22Rv1 (cell line): Measurements from ENCODE around the gene ELP1.
"Not testable (repeated sequence)": the region's sequence is repeated elsewhere in the genome, so short reads cannot be mapped to it uniquely, and the experiment has no call there.

Experiments used
- H3K27ac ChIP-seq: fragments of 450-650 bp; 2 replicates; pipeline ENCODE4 v1.5.1; 2017
- CTCF ChIP-seq: fragments of 450-650 bp; IDR thresholded peaks from 2 replicates; pipeline ENCODE4 v1.5.1; 2017; ENCODE audit warnings: mild to moderate bottlenecking
- ZFX ChIP-seq: fragments of 450-650 bp; IDR thresholded peaks from 2 replicates; pipeline ENCODE4 v1.6.1; 2017; ENCODE audit warnings: antibody characterized with exemption, borderline replicate concordance

The ELP1 gene

GRCh38 chr9:108924466-108924865 lies 9.5 kb downstream of the ELP1 start:
- no peak overlapping the region for H3K27ac ChIP-seq
- no peak for TF ChIP-seq ZFX
- no peak for TF ChIP-seq CTCF

- no peak for TF ChIP-seq ZFX
- no peak for TF ChIP-seq CTCF
- H3K27ac ChIP-seq, result no peak overlapping the region
Observed at GRCh38 chr9:108921200-108921599, 12.7 kb downstream of the ELP1 start.

GRCh38 chr9:108920401-108920800 lies 13.5 kb downstream of the ELP1 start:
- H3K27ac ChIP-seq, result not testable (repeated sequence)

GRCh38 chr9:108919517-108919916 lies 14.4 kb downstream of the ELP1 start:
- TF ChIP-seq ZFX (no peak), CTCF (no peak)

GRCh38 chr9:108913391-108913790 lies 20.5 kb downstream of the ELP1 start:
- TF ChIP-seq ZFX (no peak), CTCF (no peak)
- H3K27ac ChIP-seq, result no peak overlapping the region

More at GRCh38 chr9:108919517-108919916, 14.4 kb downstream of the ELP1 start:
- no peak overlapping the region for H3K27ac ChIP-seq

- no peak overlapping the region for H3K27ac ChIP-seq
- TF ChIP-seq CTCF (no peak), ZFX (no peak)
Observed at GRCh38 chr9:108911820-108912219, 22.1 kb downstream of the ELP1 start.

- no peak for TF ChIP-seq CTCF
- no peak for TF ChIP-seq ZFX
- H3K27ac ChIP-seq, result no peak overlapping the region
Observed at GRCh38 chr9:108910914-108911313, 23.0 kb downstream of the ELP1 start.

- H3K27ac ChIP-seq, result no peak overlapping the region
- no peak for TF ChIP-seq ZFX
- TF ChIP-seq CTCF, result no peak
Observed at GRCh38 chr9:108910402-108910801, 23.5 kb downstream of the ELP1 start.
